GM18861 (cell line): Measurements from ENCODE around the gene GSTA1.
"Not testable (repeated sequence)": the region's sequence is repeated elsewhere in the genome, so short reads cannot be mapped to it uniquely, and the experiment has no call there.

Experiments used
- ATAC-seq: cut with Tn5 transposase; IDR thresholded peaks from one replicate; pipeline ENCODE4 v1.9.1; 2021; ENCODE audit not compliant: unreplicated experiment

Gene GSTA1

DNA sequence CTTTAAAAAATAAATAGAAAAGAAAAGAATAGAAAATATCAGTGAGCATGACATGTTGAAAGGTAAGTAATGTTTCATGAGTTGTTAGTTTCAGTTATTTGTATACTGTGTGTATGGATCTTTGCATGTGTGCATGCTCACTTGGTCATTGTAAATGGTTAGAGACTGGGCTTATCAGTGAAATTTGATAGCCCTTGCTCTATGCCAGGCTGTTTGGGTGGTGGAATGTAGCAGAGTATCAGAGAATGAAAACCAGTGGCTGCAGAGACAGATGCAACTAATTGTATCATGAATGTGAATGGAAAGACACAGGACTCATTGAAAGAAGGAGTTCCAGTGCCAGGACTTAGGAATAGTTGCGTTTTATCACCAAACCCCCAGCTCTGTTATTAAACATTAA lies 44.5 kb downstream of the GSTA1 start:
- ATAC-seq = no peak

DNA sequence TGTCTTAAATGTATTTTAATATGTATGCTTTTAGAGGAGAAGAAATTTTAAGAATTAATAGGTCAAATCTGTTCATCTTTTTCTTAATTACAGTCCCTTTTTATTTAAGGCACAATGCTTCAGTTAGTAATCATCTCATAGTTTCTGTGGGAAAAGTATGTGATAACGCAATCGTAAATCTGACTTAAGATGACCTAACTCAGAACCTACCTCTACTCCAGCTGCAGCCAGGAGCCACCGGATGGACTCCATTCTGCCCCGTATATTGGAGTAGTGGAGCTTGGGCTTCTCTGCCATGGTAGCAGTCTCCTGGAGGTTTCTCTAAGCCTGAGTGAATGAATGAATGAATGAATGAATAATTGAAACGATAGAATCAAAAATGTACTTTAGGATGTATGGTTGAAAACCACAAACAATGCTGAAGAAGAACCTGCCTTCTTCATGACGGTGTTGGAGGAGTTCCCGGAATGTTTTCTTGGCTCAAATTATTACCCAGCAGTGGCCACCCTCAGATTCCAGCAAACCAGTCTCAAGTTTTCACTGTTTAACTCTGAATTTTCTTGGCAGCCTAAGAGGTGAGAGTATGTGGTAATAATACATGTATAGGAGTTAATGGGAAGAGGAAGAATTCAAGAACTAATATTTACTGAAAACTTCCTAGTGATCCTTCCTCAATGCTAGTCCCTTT lies 45.8 kb downstream of the GSTA1 start:
- not testable (repeated sequence) for ATAC-seq

- no peak for ATAC-seq
Measured at GRCh38 chr6:52754443-52754842, 49.2 kb downstream of the GSTA1 start.

- not testable (repeated sequence) for ATAC-seq
Measured at GRCh38 chr6:52753137-52753536, 50.5 kb downstream of the GSTA1 start.

DNA sequence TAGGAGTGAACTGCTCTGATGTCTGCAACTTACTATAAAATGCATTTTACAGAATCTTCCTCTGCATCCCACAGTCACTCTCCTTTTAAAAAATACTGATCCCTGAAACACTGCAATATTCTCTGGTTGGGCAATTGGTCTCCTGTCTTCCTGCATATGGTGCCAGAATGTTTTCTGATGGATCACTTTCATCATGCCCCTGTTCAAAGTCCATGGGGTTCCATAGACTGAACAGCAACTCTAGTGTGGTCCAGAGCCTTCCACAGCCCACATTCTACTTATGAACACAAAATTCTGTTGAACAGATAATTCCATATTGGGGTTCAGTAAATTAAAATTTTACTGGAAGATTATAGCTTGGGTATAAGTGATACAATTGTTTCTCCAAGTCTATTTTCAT lies 51.3 kb downstream of the GSTA1 start:
- ATAC-seq = no peak

DNA sequence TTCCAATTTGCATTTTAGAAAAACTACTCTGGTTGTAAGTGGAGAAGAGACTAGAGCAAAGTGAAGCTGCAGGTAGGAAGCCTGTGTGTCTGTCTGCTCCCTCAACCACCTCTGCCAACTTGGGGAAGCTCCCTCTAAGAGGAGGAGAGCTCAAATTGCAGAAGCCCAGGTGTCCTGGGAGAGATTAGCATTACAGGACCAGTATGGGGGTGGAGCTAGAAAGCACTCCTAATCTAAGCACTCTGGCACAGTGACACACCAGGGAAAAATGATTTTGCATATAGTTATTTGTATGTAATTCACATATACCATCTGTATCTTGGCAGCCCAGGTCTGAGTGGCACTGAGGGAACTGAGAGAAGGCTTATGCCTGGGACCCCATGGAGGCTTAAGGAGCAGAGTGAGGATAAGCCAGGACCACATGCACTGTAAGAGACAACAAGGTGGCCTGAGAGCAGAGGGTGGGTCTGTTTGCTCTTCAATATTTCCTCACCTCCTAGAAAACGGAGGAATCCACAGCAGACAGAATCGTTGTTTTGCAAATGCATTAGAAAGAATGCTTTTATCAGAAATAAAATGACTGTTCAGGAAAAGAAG lies 54.0 kb downstream of the GSTA1 start:
- no peak for ATAC-seq

- ATAC-seq = not testable (repeated sequence)
Measured at GRCh38 chr6:52747301-52747700, 56.3 kb downstream of the GSTA1 start.

DNA sequence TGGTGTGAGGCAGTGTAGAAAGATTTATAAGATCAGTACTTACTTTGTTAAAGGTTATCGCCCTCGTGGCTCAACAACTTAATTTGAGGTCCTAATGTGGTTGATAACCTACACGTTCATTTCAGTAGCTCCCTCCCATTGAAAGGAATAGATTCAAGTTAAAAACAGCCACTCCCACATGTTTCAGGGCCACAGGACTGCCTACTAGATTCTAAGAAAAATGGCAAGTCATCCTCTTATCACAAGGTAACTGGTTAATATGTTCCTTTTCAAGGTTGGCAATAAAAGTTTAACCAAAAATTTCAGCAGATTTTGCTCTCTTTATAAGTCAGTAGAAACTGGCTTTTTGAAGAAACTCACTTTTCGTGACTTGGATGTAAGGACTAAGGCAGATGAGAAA lies 57.4 kb downstream of the GSTA1 start:
- no peak for ATAC-seq

GRCh38 chr6:52745764-52746201 lies 57.8 kb downstream of the GSTA1 start:
- no peak for ATAC-seq

- no peak for ATAC-seq
Measured at GRCh38 chr6:52741872-52742271, 61.7 kb downstream of the GSTA1 start.
